GM23338 (cell line): ENCODE results near the gene XDH. TPM values are rescaled to one million over a fixed set of nuclear protein-coding genes. Genes with fewer than 3 reads are reported as not detected.

Experiments
- ATAC-seq: fragments of 200-7000 bp; cut with Tn5 transposase; 3 replicates; pipeline ENCODE4 v1.9.1; 2020
- DNase-seq: peaks from one replicate; pipeline ENCODE4 v3.0.0-alpha.2; 2015; ENCODE audit warnings: low spot score
- H2AFZ ChIP-seq: fragments of 200-600 bp; sonication (generic); 2 replicates; pipeline ENCODE4 v1.8.0; 2016; ENCODE audit warnings: antibody characterized with exemption, mild to moderate bottlenecking, moderate library complexity
- H3F3A ChIP-seq: fragments of 200-600 bp; sonication (generic); replicated peaks from 2 replicates; pipeline ENCODE4 v1.8.0; 2017; ENCODE audit warnings: antibody characterized with exemption, mixed run types, low read depth
- H3K27ac ChIP-seq: fragments of 200-600 bp; sonication (generic); 2 replicates; pipeline ENCODE4 v1.6.1; 2016; ENCODE audit warnings: low read depth
- H3K27me3 ChIP-seq: fragments of 200-600 bp; sonication (generic); 2 replicates; pipeline ENCODE4 v1.8.0; 2016; ENCODE audit warnings: mild to moderate bottlenecking, mixed run types, moderate library complexity; ENCODE audit not compliant: insufficient read depth
- H3K36me3 ChIP-seq: fragments of 200-600 bp; sonication (generic); 2 replicates; pipeline ENCODE4 v1.8.0; 2016; ENCODE audit warnings: mild to moderate bottlenecking; ENCODE audit not compliant: insufficient read depth
- H3K4me1 ChIP-seq: fragments of 200-600 bp; sonication (generic); 2 replicates; pipeline ENCODE4 v1.8.0; 2016; ENCODE audit warnings: mild to moderate bottlenecking, moderate library complexity; ENCODE audit not compliant: insufficient read depth
- H3K4me2 ChIP-seq: fragments of 200-600 bp; sonication (generic); 2 replicates; pipeline ENCODE4 v1.7.1; 2017; ENCODE audit warnings: mixed run types
- H3K4me3 ChIP-seq: fragments of 200-600 bp; sonication (generic); 2 replicates; pipeline ENCODE4 v1.6.1; 2016; ENCODE audit warnings: mixed run types
- H3K79me2 ChIP-seq: fragments of 200-600 bp; sonication (generic); replicated peaks from 2 replicates; pipeline ENCODE4 v1.8.0; 2017; ENCODE audit warnings: mild to moderate bottlenecking; ENCODE audit not compliant: insufficient read depth
- H3K9me2 ChIP-seq: fragments of 200-600 bp; sonication (generic); 2 replicates; pipeline ENCODE4 v1.8.0; 2017; ENCODE audit not compliant: insufficient read depth
- H4K20me1 ChIP-seq: fragments of 200-600 bp; sonication (generic); replicated peaks from 2 replicates; pipeline ENCODE4 v1.8.0; 2017; ENCODE audit warnings: mild to moderate bottlenecking; ENCODE audit not compliant: insufficient read depth
- H3K27ac Mint-ChIP-seq: 2 replicates; pipeline ENCODE4 v1.8.0; 2020; ENCODE audit warnings: inconsistent platforms, mild to moderate bottlenecking, moderate library complexity, mixed read lengths
- H3K27me3 Mint-ChIP-seq: 3 replicates; pipeline ENCODE4 v1.8.0; 2022; ENCODE audit warnings: low read depth, mild to moderate bottlenecking, moderate library complexity, mixed read lengths, inconsistent platforms; ENCODE audit not compliant: insufficient read depth, poor library complexity
- H3K36me3 Mint-ChIP-seq: 3 replicates; pipeline ENCODE4 v1.8.0; 2021; ENCODE audit warnings: low read depth, mild to moderate bottlenecking, inconsistent platforms, moderate library complexity, mixed read lengths
- H3K4me1 Mint-ChIP-seq: 3 replicates; pipeline ENCODE4 v1.8.0; 2020; ENCODE audit warnings: mild to moderate bottlenecking, inconsistent platforms, mixed read lengths
- H3K4me3 Mint-ChIP-seq: 3 replicates; pipeline ENCODE4 v1.8.0; 2021; ENCODE audit warnings: moderate library complexity, mild to moderate bottlenecking, inconsistent platforms, mixed read lengths
- H3K9me3 Mint-ChIP-seq: 3 replicates; pipeline ENCODE4 v1.8.0; 2020; ENCODE audit warnings: moderate library complexity, mild to moderate bottlenecking, inconsistent platforms, mixed read lengths
- CREB1 ChIP-seq: fragments of 250-450 bp; sonication (Bioruptor Pico); IDR thresholded peaks from 2 replicates; pipeline ENCODE4 v1.5.0; 2020; ENCODE audit warnings: low read depth, mild to moderate bottlenecking, moderate library complexity
- CTCF ChIP-seq, 2 experiments: fragments of 200-600 bp in 1 of 2; sonication (generic) in 1 of 2; conservative IDR thresholded peaks; 2 replicates each; pipeline versions ENCODE4 v1.5.1 to v1.6.1; 2016 to 2017; ENCODE audit warnings: antibody characterized with exemption in 2 of 2, low read depth in 2 of 2, mild to moderate bottlenecking in 2 of 2, moderate library complexity in 1 of 2
- ETS1 ChIP-seq: IDR thresholded peaks from 2 replicates; pipeline ENCODE4 v1.6.1; 2016; ENCODE audit warnings: antibody characterized with exemption
- EZH2 ChIP-seq: fragments of 200-600 bp; sonication (generic); IDR thresholded peaks from one replicate; pipeline ENCODE4 v1.8.0; 2017; ENCODE audit warnings: antibody characterized with exemption, mild to moderate bottlenecking, low read depth; ENCODE audit not compliant: unreplicated experiment
- EZH2phosphoT487 ChIP-seq: fragments of 200-600 bp; sonication (generic); IDR thresholded peaks from one replicate; pipeline ENCODE4 v1.8.1; 2018; ENCODE audit warnings: antibody characterized with exemption; ENCODE audit not compliant: unreplicated experiment
- JUNB ChIP-seq: IDR thresholded peaks from one replicate; pipeline ENCODE4 v1.6.1; 2016; ENCODE audit warnings: antibody characterized with exemption; ENCODE audit not compliant: unreplicated experiment
- NANOG ChIP-seq: IDR thresholded peaks from 2 replicates; pipeline ENCODE4 v1.6.1; 2016; ENCODE audit warnings: antibody characterized with exemption, borderline replicate concordance
- POLR2AphosphoS5 ChIP-seq: IDR thresholded peaks from 2 replicates; pipeline ENCODE4 v1.6.1; 2016; ENCODE audit warnings: antibody characterized with exemption, low read depth
- STAT1 ChIP-seq: IDR thresholded peaks from one replicate; pipeline ENCODE4 v1.6.1; 2016; ENCODE audit warnings: antibody characterized with exemption; ENCODE audit not compliant: unreplicated experiment
- ZNF331 ChIP-seq: fragments of 250-450 bp; sonication (Bioruptor Pico); IDR thresholded peaks from 2 replicates; pipeline ENCODE4 v1.5.0; 2020; ENCODE audit warnings: low read depth, mild to moderate bottlenecking, moderate library complexity
- polyA plus RNA-seq: library from polyadenylated mRNA; unstranded; fragments of >200 nt; fragmentation: Nextera tagmentation; extraction: Ambion mirVana; gene quantifications from 2 replicates; pipeline ENCODE4 v1.2.1, GENCODE V29; 2016
- total RNA-seq: library from RNA; depleted of rRNA; stranded (reverse); fragments of >200 nt; shearing (Covaris generic); gene quantifications from 2 replicates; pipeline ENCODE4 v1.2.3, GENCODE V29; 2014
- TF ChIP-seq, protein P1 (sequence below): IDR thresholded peaks from one replicate; pipeline ENCODE4 v1.6.1; 2018; ENCODE audit warnings: antibody characterized with exemption; ENCODE audit not compliant: unreplicated experiment

The XDH gene
- total and polyA plus RNA-seq, 2 experiments from 2014 or later: 0.55 to 0.87 TPM

DNA sequence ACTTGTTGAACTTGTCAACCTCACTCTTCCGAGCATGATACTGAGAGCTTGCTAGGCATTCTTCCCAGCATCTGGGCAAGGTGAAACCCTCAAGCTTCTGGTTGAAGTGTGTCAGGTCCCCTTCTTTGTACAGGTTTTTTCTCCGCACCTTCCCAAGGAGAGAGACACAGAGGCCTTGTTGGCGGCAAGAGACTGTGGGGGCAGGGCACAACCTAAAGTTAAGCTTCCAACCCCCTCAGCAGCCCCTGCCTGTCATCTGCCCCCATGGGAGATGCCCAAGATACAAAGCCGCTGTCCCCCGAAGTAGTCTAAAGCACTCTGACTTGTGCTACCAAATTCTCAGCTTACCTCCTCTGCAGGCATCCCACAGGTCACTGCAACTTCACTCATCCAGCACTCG lies 64.9 kb downstream of the XDH start (continued):
- TF ChIP-seq EZH2phosphoT487: no peak
- TF ChIP-seq ZNF331 (CRISPR knock-in tag): no peak
- TF ChIP-seq, protein P1, sequence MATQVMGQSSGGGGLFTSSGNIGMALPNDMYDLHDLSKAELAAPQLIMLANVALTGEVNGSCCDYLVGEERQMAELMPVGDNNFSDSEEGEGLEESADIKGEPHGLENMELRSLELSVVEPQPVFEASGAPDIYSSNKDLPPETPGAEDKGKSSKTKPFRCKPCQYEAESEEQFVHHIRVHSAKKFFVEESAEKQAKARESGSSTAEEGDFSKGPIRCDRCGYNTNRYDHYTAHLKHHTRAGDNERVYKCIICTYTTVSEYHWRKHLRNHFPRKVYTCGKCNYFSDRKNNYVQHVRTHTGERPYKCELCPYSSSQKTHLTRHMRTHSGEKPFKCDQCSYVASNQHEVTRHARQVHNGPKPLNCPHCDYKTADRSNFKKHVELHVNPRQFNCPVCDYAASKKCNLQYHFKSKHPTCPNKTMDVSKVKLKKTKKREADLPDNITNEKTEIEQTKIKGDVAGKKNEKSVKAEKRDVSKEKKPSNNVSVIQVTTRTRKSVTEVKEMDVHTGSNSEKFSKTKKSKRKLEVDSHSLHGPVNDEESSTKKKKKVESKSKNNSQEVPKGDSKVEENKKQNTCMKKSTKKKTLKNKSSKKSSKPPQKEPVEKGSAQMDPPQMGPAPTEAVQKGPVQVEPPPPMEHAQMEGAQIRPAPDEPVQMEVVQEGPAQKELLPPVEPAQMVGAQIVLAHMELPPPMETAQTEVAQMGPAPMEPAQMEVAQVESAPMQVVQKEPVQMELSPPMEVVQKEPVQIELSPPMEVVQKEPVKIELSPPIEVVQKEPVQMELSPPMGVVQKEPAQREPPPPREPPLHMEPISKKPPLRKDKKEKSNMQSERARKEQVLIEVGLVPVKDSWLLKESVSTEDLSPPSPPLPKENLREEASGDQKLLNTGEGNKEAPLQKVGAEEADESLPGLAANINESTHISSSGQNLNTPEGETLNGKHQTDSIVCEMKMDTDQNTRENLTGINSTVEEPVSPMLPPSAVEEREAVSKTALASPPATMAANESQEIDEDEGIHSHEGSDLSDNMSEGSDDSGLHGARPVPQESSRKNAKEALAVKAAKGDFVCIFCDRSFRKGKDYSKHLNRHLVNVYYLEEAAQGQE: no peak
- TF ChIP-seq JUNB: no peak
- TF ChIP-seq STAT1: no peak
- no peak for TF ChIP-seq CREB1 (CRISPR knock-in tag)
- no peak for TF ChIP-seq ETS1

DNA sequence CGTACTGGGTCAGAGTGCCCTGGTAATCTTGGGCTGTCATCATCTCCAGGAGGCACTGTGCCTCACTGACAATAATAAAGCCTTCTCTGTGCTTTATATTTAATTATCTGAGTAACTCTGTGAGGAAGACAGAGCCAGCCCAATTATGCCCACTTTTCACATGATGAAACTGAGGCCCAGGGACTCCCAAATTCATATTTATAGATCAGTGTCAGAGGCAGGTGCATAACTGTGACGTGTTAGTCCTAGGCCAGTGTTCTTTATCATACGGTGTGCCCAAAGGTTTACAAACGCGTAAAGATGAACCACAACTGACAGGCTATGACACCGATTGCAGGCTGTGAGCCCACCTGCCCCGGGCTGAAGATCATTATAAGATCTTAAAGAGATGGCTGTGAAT lies 65.4 kb downstream of the XDH start:
- no peaks in the 10 kb centered on the region for H3K36me3 Mint-ChIP-seq
- Histone ChIP-seq H4K20me1 (no peaks in the 10 kb centered on the region), H3K27me3 (no peaks in the 10 kb centered on the region), H3F3A (no peaks in the 10 kb centered on the region), H3K27ac (no peak overlapping the region), H2AFZ (no peak overlapping the region), H3K79me2 (no peaks in the 10 kb centered on the region), H3K9me2 (peaks cover 5% of the 10 kb centered on the region; the same call in 1 of the 2 replicates), H3K36me3 (no peaks in the 10 kb centered on the region), H3K4me3 (no peak overlapping the region), H3K4me2 (no peak overlapping the region), H3K4me1 (no peaks in the 10 kb centered on the region)
- no peaks in the 10 kb centered on the region for H3K4me1 Mint-ChIP-seq
- H3K27me3 Mint-ChIP-seq: peaks cover 5% of the 10 kb centered on the region
- H3K4me3 Mint-ChIP-seq: no peak overlapping the region
- no peak for ATAC-seq
- DNase-seq: no peak
- H3K9me3 Mint-ChIP-seq: no peaks in the 10 kb centered on the region
- no peak overlapping the region for H3K27ac Mint-ChIP-seq
- TF ChIP-seq, protein P1: no peak
- no peak for TF ChIP-seq STAT1
- no peak for TF ChIP-seq POLR2AphosphoS5
- TF ChIP-seq ZNF331 (CRISPR knock-in tag): no peak
- TF ChIP-seq CREB1 (CRISPR knock-in tag): no peak
- TF ChIP-seq EZH2: no peak
- TF ChIP-seq NANOG: no peak
- TF ChIP-seq CTCF (conservative IDR thresholded peaks at IDR 0.05; ENCODE audit: low read depth in 2 of 2): no peak
